NCI-H526 (cell line): ENCODE data around the gene UTS2R.

Experiments used
- DNase-seq, 2 experiments: peaks; one replicate each; lab custom pipeline; 2025; lab: John Stamatoyannopoulos, UW

UTS2R gene

GRCh38 chr17:82371333-82372248, at the start of gene UTS2R:
Gene UTS2R (plus strand): TSS chr17:82371765. CDS start chr17:82374325, 2,560 bp downstream.
- peak in 1 of 2 experiments; percentile 46 for DNase-seq

- no peak for DNase-seq
Measured at GRCh38 chr17:82321947-82322466, 49.6 kb upstream of the UTS2R start.

GRCh38 chr17:82322526-82323453, 48.8 kb upstream of the UTS2R start:
- DNase-seq = no peak

- no peak for DNase-seq
Measured at GRCh38 chr17:82323514-82324234, 47.9 kb upstream of the UTS2R start.

- peak in 1 of 2 experiments; percentile 30 for DNase-seq
Measured at GRCh38 chr17:82324566-82325285, 46.8 kb upstream of the UTS2R start.

- no peak for DNase-seq
Measured at GRCh38 chr17:82325286-82326180, 46.0 kb upstream of the UTS2R start.

- DNase-seq = no peak
Measured at GRCh38 chr17:82327289-82327688, 44.3 kb upstream of the UTS2R start.

GRCh38 chr17:82327757-82328140, 43.8 kb upstream of the UTS2R start:
- no peak for DNase-seq

- DNase-seq = peak in 1 of 2 experiments; percentile 61
Measured at GRCh38 chr17:82328141-82328993, 43.2 kb upstream of the UTS2R start.

- no peak for DNase-seq
Measured at GRCh38 chr17:82328994-82329507, 42.5 kb upstream of the UTS2R start.

- DNase-seq = no peak
Measured at GRCh38 chr17:82329683-82330321, 41.8 kb upstream of the UTS2R start.

- peak; percentile 31 to 73 for DNase-seq
Measured at GRCh38 chr17:82330322-82331239, 41.0 kb upstream of the UTS2R start.

GRCh38 chr17:82331345-82331939, 40.1 kb upstream of the UTS2R start:
- no peak for DNase-seq

GRCh38 chr17:82332669-82333278, 38.8 kb upstream of the UTS2R start:
- DNase-seq = peak in 1 of 2 experiments; percentile 56

GRCh38 chr17:82333279-82334171, 38.0 kb upstream of the UTS2R start, which contains the start of gene SECTM1:
Gene SECTM1 (minus strand): TSS chr17:82333766. CDS start chr17:82327240, 6,526 bp downstream.
- peak in 1 of 2 experiments; percentile 49 for DNase-seq
